ENCODE results near the gene ATXN10. TPM values are rescaled to one million over a fixed set of nuclear protein-coding genes. Genes with fewer than 3 reads are reported as not detected.

ATXN10 gene
- total and polyA plus RNA-seq, 3 donors from 2014 or later, result 171 to 204 (median 176) TPM

DNA sequence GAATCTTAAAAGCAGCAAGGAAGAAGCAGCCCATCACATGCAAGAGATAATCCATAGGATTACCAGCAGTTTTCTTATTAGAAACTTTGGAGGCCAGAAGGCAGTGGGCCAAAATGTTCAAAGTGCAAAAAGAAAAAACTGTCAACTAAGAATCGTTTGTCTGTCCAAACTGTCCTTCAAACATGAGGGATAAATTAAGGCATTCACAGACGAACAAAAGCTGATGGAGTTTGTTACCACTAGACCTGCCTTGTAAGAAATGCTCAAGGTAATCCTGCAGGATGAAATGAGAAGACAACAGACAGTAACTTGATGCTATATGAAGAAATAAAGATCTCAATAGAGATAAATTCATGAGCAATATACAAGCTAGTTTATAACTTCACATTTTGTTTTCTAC lies 154.9 kb downstream of the ATXN10 start:
- no peak for TF ChIP-seq POLR2A (IDR thresholded peaks at IDR 0.05)
- TF ChIP-seq, protein P1, sequence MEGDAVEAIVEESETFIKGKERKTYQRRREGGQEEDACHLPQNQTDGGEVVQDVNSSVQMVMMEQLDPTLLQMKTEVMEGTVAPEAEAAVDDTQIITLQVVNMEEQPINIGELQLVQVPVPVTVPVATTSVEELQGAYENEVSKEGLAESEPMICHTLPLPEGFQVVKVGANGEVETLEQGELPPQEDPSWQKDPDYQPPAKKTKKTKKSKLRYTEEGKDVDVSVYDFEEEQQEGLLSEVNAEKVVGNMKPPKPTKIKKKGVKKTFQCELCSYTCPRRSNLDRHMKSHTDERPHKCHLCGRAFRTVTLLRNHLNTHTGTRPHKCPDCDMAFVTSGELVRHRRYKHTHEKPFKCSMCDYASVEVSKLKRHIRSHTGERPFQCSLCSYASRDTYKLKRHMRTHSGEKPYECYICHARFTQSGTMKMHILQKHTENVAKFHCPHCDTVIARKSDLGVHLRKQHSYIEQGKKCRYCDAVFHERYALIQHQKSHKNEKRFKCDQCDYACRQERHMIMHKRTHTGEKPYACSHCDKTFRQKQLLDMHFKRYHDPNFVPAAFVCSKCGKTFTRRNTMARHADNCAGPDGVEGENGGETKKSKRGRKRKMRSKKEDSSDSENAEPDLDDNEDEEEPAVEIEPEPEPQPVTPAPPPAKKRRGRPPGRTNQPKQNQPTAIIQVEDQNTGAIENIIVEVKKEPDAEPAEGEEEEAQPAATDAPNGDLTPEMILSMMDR (IDR thresholded peaks at IDR 0.05), result no peak
- no peaks in the 10 kb centered on the region for H3K9me3 ChIP-seq
- intact Hi-C loops (cut with DNase I; ENCODE audit: low total_unique reads), result no loop called here
- no peak for DNase-seq
- no peak overlapping the region for H3K4me3 ChIP-seq
- no peaks in the 10 kb centered on the region for H3K4me1 ChIP-seq
- no peaks in the 10 kb centered on the region for H3K36me3 ChIP-seq (ENCODE audit: low read depth, missing control alignments)
- H3K27ac ChIP-seq, result no peak overlapping the region
- no peaks in the 10 kb centered on the region for H3K27me3 ChIP-seq
- WGBS, 2 donors, result 89 to 91% methylated on average over 2 of the region's 2 CpGs

DNA sequence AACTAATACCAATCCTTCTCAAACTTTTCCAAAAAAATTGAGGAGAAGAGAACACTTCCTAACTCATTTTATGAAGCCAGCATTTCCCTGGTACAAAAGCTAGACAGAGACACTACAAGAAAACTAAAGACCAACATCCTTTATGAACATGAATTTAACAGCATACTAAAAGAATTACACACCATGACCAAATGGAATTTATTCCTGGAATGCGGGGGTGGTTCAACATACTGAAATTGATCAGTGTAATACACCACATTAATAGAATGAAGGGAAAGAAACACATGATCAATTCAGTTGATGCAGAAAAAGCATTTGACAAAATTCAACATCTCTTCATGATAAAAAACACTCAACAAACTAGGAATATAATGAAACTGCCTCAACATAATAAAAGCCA lies 157.2 kb downstream of the ATXN10 start:
- no peak for DNase-seq
- no peaks in the 10 kb centered on the region for H3K9me3 ChIP-seq
- TF ChIP-seq POLR2A (IDR thresholded peaks at IDR 0.05), result no peak
- TF ChIP-seq, protein P1 (IDR thresholded peaks at IDR 0.05), result no peak
- no peaks in the 10 kb centered on the region for H3K4me1 ChIP-seq
- H3K36me3 ChIP-seq (ENCODE audit: low read depth, missing control alignments), result no peaks in the 10 kb centered on the region
- no peak overlapping the region for H3K27ac ChIP-seq
- intact Hi-C loops (cut with DNase I; ENCODE audit: low total_unique reads), result no loop called here
- WGBS, 2 donors, result 94 to 100% methylated on average over 1 of the region's 1 CpG
- no peaks in the 10 kb centered on the region for H3K27me3 ChIP-seq
- H3K4me3 ChIP-seq, result no peak overlapping the region

DNA sequence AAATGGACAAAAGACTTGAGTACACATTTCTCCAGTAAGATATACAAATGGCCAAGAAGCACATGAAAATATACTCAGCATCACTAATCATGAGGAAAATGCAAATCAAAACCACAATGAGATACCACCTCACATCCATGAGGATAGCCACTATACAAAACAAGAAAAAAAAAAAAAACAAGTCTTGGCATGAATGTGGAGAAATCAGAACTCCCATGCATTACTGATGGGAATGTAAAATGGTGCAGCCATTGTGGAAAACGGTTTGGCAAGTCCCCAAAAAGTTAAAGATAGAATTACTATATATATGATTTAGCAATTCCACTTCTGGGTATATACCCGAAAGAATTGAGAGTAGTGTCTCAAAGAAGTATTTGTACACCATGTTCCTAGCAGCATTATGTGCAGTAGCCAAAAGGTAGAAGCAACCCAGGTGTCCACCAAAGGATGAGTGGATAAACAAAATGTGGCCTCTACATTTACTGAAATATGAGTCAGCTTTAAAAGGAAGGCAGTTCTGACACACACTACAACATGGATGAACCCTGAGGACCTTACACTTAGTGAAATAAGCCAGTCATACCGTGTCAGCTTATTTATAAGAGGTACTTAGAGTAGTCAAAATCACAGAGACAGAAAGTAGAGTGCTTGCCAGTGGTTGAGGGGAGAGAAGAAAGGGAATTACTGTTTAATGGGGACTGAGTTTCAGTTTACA lies 159.1 kb downstream of the ATXN10 start:
- no peak overlapping the region for H3K4me3 ChIP-seq
- no peak overlapping the region for H3K27ac ChIP-seq

DNA sequence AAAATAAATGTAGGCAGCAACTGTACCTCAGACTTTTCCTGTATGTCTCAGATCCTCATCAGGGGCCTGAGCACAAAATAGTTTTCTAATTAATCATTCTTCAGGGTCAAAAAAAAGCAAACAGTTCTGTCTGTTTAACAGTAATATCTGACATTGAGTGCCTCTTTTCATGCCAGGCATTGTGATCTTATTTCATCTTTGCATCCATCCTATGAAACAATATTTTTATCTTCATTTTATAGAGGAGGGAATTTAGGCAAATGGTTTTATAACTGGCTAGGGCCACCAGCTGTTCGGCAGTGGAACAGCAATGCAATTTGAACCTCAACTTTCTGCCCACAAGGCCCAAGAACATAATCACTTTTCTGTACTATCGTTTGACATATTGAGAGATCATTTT lies 159.8 kb downstream of the ATXN10 start:
- H3K4me3 ChIP-seq, result no peak overlapping the region

More for the DNA sequence above, 159.1 kb downstream of the ATXN10 start:
- H3K4me1 ChIP-seq, result no peaks in the 10 kb centered on the region
- H3K9me3 ChIP-seq, result no peaks in the 10 kb centered on the region
- H3K27me3 ChIP-seq, result no peaks in the 10 kb centered on the region
- no peaks in the 10 kb centered on the region for H3K36me3 ChIP-seq (ENCODE audit: low read depth, missing control alignments)
- 90 to 96% methylated on average over 3 of the region's 3 CpGs for WGBS, 2 donors
- intact Hi-C loops (cut with DNase I; ENCODE audit: low total_unique reads), result no loop called here
- TF ChIP-seq POLR2A (IDR thresholded peaks at IDR 0.05), result no peak
- DNase-seq, result no peak

DNA sequence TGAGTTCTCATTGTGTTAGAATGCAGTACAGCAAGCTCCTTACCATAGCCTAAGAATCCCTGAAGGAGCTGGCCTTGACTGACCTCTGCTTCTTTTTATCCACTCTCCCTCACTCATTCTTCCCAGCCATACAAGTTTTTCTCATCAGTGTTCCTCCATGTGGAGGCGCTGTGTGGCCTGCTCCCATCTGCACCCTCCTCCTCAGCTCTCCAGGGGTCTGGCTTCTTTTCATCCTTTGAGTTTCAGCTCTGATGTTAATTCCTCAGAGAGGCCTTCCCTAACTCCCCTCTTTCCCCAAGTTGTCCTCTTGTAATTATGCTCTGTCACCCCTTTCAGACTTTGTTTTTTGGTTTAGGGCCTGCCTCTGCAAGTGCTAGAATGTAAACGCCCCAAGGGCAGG lies 160.5 kb downstream of the ATXN10 start:
- Histone ChIP-seq H3K36me3 (ENCODE audit: low read depth, missing control alignments) (no peaks in the 10 kb centered on the region), H3K9me3 (no peaks in the 10 kb centered on the region), H3K27me3 (no peaks in the 10 kb centered on the region), H3K4me3 (no peak overlapping the region), H3K4me1 (no peaks in the 10 kb centered on the region), H3K27ac (no peak overlapping the region)
- no peak for DNase-seq
- intact Hi-C loops (cut with DNase I; ENCODE audit: low total_unique reads), result no loop called here
- TF ChIP-seq POLR2A (IDR thresholded peaks at IDR 0.05), result no peak
- TF ChIP-seq, protein P1 (IDR thresholded peaks at IDR 0.05), result no peak
- 91 to 95% methylated on average over 2 of the region's 2 CpGs for WGBS, 2 donors

More for the DNA sequence above, 159.8 kb downstream of the ATXN10 start:
- WGBS, 2 donors, result 83 to 87% methylated on average over 2 of the region's 2 CpGs
- intact Hi-C loops (cut with DNase I; ENCODE audit: low total_unique reads), result no loop called here
- Histone ChIP-seq H3K9me3 (no peaks in the 10 kb centered on the region), H3K27ac (no peak overlapping the region), H3K36me3 (ENCODE audit: low read depth, missing control alignments) (no peaks in the 10 kb centered on the region), H3K4me1 (no peaks in the 10 kb centered on the region), H3K27me3 (no peaks in the 10 kb centered on the region)
- TF ChIP-seq, protein P1 (IDR thresholded peaks at IDR 0.05), result peak in 1 of 3 experiments; percentile 27
- TF ChIP-seq POLR2A (IDR thresholded peaks at IDR 0.05), result no peak
- no peak for DNase-seq
